ENCODE data around the gene DCTPP1.

DNA sequence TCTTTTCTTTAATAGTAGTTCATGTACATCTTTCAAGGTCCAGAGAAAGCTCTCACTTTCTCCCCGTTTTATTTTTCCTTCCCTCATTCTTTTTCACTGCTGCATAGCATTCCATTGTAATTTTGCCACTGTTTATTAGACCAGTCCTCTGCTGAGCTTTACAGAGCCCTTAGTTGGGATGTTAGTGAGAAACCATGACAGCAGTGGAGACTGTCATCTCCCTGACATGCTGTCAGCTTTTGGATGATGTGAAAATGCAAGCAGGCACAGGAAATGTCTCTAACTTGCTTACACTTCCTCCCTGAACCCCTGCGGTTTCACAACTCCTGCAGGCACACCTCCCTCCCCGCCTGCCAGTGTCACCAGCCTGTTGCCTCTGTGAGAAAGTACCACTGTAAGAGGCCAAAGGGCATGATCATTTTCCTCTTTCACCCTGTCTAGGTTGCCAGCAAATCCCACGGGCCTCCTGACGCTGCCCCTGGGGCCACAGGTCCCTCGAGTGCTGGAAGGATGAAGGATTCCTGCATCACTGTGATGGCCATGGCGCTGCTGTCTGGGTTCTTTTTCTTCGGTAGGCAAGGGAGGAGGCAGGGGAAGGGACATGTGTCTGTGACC is 42.6 kb upstream of the DCTPP1 start, which contains the start of gene ITGAL:
- TF ChIP-seq ISL1 (CRISPR knock-in tag; IDR thresholded peaks at IDR 0.05) (no peak), CREB5 (CRISPR knock-in tag; IDR thresholded peaks at IDR 0.05; ENCODE audit: low read depth) (no peak), ESRRG (CRISPR knock-in tag; IDR thresholded peaks at IDR 0.05) (no peak), ARNTL (CRISPR knock-in tag; IDR thresholded peaks at IDR 0.05; ENCODE audit: borderline replicate concordance, low read depth) (no peak), ZFP3 (CRISPR knock-in tag; IDR thresholded peaks at IDR 0.05) (no peak), RARB (CRISPR knock-in tag; IDR thresholded peaks at IDR 0.05) (no peak)
